Fibroblast of mammary gland (primary cell): Measurements from ENCODE around the gene PTAFR.

Source experiments
- DNase-seq: peaks from one replicate; pipeline ENCODE4 v3.0.0-alpha.2; 2010; ENCODE audit warnings: low read depth
- H3K4me3 ChIP-seq: 2 replicates; pipeline ENCODE4 v1.5.1; 2011; ENCODE audit warnings: low read depth, mild to moderate bottlenecking, low read length, moderate library complexity; ENCODE audit not compliant: control insufficient read depth
- CTCF ChIP-seq: conservative IDR thresholded peaks from 2 replicates; pipeline ENCODE4 v1.5.1; 2011; ENCODE audit warnings: low read depth, low read length, inconsistent platforms; ENCODE audit not compliant: control insufficient read depth, insufficient read depth

PTAFR gene, protein sequence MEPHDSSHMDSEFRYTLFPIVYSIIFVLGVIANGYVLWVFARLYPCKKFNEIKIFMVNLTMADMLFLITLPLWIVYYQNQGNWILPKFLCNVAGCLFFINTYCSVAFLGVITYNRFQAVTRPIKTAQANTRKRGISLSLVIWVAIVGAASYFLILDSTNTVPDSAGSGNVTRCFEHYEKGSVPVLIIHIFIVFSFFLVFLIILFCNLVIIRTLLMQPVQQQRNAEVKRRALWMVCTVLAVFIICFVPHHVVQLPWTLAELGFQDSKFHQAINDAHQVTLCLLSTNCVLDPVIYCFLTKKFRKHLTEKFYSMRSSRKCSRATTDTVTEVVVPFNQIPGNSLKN

GRCh38 chr1:28176492-28177470, at the start of gene PTAFR:
Gene PTAFR (minus strand): TSS chr1:28176690. CDS start chr1:28151021, 25,669 bp downstream.
- no peak for DNase-seq
- no peak within 1 kb of the TSS for H3K4me3 ChIP-seq
- no peak for TF ChIP-seq CTCF

DNA sequence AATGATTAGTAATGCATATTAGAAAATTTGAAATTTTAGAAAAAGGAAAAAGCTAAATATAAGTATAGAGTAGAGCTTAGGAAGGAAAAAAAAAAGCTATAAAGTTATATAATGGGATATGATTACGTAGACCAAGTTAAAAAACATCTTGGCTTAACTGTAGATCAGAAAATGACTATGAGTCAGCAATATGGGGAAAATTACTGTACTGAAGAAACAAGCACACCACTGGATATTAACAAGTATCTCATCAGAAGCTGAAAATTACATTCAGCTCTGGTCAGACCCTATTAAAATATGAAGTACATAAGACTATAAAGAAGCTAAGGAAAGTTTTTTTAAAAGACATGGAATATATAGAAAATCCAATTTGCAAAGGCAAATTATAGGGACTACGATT, 36.8 kb upstream of the PTAFR start:
- no peak for TF ChIP-seq CTCF
- no peak overlapping the region for H3K4me3 ChIP-seq
- no peak for DNase-seq

GRCh38 chr1:28209700-28210099, 33.2 kb upstream of the PTAFR start:
- TF ChIP-seq CTCF = no peak

DNA sequence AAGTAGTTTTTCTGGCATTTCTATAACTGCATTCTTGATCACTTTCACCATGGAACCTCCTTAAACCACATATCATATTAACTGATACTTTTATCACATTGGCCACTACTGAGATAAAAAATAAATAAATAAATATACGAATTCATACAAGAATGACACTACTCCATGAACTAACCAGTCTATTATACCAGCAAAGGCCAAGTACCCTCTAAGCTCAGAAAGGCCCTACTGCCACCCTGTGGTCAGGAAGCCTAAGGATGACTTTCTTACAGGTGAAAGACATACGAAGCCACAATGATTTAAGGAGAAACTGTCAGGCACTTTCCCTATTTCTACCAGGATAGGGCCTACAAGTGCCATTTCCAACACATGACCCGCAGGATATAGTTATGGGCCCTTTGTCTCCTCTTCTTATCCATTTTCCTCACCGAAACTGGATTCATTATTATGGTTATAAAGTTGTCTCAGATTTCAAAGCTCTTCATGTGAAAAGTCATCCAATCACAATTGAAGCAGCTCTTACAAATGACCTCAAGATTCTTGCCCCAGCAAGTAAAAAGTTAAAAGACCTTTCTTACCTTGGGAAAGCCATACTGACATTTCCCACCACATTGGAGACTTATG, 32.4 kb upstream of the PTAFR start:
- TF ChIP-seq CTCF = peak; percentile 81
- H3K4me3 ChIP-seq = no peak overlapping the region
- peak; percentile 73 for DNase-seq

More at GRCh38 chr1:28209700-28210099, 33.2 kb upstream of the PTAFR start:
- no peak overlapping the region for H3K4me3 ChIP-seq
- DNase-seq = no peak

DNA sequence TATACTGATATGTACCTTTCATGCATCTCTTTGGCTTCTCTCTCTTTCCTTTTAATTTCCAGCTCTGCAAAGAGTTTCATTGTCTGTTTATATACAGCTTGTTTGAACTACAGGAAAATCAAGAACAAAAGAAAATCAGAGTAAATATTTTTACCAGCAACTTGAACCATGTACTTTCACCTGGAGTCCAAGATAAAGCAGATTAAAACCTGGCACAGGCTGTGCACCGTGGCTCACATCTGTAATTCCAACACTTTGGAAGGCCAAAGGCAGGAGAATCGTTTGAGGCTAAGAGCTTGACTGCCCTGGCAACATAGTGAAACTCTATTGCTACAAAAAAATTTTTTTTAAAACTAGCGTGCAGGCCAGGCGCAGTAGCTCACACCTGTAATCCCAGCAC, 28.8 kb upstream of the PTAFR start:
- no peak overlapping the region for H3K4me3 ChIP-seq

More for the DNA sequence above, 28.8 kb upstream of the PTAFR start:
- DNase-seq = no peak
- no peak for TF ChIP-seq CTCF
